ENCODE results near the gene RHOF.
"Not testable (repeated sequence)": the region's sequence is repeated elsewhere in the genome, so short reads cannot be mapped to it uniquely, and the experiment has no call there.

RHOF gene

DNA sequence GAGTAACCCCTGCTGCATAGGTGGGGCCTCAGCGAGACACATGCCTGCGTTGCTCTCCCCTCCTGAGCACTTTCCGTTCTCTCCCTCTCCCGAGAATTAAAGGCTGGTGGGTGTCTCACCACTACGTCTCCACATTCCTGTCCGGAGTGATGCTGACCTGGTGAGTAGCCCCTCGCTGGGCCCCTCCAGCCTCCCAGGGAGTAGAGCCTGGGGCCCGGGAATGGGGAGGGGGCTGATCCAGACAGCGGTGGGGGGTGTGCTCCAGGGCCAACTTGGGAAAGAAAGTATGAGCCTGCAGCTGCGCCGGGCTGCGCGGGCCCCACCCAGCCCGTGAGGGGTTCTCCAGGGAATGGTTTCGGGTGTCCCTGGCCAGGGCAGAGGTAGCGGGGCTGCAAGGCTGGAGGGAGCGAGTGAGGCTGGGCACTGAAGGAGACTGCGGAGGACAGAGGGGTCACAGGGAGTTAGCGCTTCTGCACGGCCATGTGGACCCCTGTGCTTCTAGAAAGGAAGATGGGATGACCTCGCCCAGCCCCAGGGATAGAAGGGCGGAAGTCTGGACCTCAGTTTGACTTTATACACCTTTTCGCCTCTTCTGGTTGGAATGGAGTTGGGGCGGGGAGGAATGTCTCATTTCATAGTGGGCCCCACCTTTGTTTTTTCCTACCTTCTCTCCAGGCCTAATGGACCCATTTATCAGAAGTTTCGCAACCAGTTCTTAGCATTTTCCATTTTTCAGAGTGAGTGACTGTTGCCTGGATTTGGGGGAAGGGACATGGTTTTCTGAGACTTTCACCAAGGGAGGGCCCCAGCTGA lies 22.5 kb downstream of the RHOF start:
- DNase-seq, result no peak

DNA sequence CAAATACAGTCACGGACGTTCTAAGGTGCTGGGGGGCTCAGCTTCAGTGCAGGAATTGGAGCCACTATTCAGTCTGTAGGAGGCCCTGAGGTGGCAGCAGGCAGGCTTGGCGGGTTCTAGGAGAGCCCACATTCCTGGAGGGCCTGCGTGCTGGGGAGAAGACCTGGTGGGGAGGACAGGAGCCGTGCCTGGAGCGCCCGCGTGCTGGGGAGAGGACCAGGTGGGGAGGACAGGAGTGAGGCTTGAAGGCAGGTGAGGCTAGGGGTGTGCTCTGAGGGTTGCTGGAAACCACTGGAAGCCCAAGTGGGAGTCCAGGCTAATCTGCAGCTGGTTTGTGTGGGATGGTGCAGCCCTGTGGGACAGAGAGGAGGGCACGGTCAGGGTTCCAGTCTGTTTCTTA lies 23.1 kb downstream of the RHOF start:
- no peak for DNase-seq

DNA sequence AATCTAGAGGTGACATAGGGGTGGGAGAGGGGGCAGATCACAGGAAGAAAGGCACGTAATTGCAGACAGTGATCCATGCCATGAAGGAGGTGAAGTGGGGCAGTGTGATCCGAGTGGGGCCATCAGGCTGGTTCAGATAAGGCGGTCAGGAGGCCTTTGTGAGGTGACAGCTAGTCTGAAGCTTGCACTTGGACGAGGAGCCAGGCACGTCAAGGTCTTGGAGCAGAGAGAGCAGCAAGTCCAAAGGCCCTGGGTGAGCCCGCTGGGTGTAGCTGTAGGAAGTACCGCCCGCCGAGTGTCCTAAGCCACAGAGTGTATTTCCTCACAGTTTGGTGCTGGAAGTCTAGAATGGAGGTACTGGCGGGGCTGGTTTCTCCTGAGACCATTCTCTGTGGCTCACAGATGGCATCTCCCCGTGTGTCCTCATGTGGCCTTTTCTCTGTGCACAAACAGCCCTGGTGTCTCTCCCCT lies 23.6 kb downstream of the RHOF start:
- no peak for DNase-seq

DNA sequence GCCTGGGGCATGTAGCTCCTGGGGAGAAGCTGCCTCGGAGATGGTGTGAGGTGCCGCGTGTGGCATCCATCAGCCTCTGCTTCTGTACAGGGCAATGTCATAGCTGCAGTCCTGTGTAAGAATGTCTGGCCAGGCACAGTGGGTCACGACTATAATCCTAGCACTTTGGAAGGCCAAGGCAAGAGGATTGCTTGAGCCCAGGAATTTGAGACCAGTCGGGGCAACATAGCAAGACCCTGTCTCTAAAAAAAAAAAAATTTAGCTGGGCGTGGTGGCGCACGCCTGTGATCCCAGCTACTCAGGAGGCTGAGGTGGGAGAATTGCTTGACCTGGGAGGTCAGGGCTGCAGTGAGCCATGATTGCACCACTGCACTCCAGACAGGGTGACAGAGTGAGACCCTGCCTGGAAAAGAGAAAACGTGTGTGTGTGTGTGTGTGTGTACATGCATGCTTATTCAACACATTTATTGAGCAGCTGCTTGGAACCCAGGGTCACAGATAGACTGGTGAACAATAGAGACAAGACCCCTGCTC lies 24.1 kb downstream of the RHOF start:
- no peak for DNase-seq

DNA sequence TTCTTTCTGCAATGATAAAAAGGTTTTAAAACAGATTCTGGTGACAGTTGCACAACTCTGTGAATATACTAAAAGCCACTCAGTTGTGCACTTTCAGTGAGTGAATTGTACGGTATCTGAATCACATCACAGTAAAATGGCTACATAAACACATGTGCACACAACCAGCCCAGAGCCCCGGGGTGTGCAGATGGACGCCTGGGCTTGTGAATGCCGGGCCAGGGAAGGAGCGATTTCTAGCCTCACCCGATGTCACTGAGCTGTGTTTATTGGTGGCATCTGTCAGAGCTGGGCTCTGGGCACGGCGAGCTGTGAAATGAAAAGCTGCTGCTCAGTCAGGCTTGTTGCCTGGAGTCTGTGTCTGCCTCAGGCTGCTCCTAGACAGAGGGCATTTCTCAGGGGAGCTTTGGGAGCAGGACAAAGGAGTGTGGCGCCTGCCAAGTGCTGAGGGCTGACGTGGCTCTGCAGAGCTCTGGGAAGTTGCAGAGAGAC lies 25.9 kb downstream of the RHOF start:
- DNase-seq, result no peak

DNA sequence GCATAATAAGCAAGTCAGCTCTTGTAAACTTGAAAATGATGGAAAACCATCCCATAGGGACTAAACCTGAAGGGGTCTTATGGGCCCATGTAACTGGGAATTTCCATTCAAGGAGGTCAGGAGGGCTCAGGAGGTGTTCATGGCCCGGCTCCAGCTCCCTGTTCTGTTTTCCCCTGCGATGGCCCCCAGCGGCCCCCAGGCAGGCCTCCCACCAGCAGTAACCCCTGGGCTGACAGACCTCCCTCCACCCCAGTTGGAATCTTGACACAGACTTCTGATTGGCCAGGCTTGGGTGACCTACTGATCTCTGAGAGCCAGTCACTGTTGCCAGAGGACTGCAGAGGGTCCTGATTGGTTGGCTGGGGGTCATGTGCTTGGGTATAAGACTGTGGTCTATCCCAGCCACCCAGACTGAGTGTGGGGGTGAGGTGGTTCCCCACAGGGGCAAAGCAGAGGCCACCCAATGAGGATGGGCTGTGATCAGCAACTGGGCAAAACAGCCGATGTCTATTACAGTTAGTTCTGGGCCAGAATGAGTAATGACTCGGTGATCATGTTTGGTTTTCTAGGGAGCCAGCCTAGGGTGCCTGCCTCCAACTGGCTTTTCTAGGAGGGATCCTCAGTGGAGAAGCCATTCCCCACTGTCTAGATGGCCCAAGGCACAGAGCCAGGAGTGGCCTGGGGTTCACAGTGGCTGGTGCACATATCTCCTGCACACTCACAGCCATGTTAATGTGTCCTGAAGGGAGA lies 27.0 kb downstream of the RHOF start:
- no peak for DNase-seq

DNA sequence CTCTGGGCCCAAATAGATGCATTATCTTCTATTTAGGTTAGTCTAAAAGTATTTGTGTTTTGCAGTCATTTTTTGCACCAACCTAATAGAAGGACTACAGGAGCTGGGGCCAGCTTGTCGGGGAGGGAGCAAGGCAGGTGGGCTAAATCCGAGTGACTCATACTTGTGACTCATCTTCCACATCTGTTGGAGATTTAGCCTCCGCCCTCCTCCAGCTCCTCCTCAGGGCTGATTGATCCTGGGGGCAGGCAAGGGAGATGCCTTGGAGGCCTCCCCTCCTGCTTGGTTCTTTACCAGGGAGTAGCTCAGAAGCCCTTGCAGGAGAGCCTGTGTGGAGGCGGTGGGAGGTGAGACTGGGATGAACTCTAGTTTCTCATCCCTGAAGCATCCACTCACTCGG lies 27.9 kb downstream of the RHOF start:
- no peak for DNase-seq

DNA sequence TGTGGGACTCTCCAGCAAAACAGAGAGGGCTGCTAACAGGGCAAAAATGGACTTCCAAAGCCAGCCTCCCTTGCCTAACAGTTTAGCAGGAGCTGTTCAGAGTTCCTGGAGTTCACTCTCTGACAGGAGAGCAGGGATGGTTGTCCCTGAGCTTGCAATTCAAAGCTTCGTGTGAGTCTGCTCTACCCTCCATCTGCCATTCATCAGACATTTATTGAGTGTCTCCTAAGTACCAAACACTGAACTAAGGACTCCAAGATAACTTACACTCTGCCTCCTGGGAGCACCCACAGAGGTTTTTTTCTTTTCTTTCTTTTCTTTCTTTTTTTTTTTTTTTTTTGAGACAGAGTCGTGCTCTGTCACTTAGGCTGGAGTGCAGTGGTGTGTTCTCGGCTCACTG lies 28.7 kb downstream of the RHOF start:
- DNase-seq, result no peak

DNA sequence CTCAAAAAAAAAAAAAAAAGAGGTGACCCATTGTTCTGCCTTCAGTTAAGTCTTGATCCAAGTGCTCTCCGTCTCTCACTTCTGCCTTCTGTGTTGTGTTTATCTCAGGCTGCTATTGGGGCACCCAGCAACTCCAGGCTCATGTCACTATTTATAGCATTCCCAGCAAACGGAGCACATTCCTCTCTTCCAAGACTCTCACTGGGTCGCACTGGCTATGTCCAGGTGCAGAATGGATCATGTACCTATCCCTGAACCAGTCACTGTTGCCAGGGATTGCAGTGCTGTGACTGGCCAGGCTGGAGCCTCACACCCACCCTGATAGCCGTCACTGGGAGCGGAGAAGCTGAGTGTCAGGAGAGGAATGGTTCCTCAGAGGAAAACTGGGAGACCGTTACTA lies 31.2 kb downstream of the RHOF start:
- DNase-seq, result no peak

DNA sequence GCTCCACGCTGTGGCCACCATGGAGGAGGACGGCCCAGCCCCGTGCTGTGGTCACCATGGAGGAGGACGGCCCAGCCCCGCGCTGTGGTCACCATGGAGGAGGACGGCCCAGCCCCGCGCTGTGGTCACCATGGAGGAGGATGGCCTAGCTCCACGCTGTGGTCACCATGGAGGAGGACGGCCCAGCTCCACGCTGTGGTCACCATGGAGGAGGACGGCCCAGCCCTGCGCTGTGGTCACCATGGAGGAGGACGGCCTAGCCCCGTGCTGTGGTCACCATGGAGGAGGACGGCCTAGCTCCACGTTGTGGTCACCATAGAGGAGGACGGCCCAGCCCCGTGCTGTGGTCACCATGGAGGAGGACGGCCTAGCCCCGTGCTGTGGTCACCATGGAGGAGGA lies 35.0 kb downstream of the RHOF start:
- not testable (repeated sequence) for DNase-seq

DNA sequence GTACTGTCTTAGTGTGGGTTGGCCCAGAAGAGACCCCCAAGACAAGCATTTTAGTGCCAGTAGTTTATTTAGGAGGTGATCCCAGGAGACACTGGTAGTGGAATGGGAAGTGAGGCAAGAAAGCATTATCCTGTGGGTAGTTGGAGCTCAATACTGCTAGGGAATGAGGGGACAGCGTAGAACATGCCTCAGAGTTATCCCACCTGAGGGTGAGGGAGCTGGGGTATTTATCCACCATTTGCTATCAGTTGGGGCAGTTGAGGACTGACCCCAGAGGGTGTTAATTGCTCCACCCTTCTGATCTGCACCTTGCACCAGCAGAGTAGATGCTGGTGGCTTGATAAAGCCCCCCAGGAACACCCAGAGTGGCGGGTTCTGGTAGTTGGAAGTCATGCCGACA lies 37.9 kb downstream of the RHOF start:
- no peak for DNase-seq

DNA sequence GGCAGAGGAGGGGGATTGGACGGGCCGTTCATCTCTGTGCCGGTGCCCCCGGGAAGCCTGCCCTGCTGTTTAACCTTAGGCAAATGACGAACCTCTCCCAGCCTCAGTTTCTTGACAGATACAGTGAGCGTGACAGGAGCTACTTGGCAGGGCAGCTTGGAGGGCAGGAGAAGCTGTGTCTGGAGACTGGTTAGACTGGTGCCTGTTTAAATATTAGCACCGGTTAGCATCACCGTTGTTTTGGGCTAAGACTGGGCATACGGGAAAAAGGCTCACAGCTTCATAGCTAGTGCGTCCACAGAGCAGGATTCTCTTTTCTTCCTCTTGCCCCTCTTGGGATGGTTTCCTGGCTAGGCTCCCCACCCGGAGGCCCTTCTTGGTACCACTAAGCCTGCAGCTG lies 38.7 kb downstream of the RHOF start:
- DNase-seq, result no peak

DNA sequence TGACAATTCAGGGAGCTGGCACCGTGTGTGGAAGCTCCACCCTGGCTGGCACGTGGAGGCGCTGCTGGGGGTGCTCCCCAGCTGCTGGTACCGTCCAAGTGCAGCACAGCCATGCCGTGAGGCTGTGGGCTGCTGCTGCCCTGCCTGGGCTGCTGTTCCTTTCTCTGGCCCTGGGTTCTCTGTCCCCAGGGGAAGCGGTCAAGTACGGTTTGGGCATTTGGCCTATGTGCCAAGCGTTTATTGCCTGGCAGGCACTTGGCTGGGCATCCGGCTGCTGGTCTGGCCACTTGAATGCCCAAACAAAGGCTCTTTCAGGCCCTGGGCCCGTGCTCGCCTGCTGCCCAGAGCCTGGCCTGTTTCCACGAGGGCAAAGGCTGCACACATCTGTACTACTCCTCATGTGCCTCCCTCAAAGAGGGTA lies 39.6 kb downstream of the RHOF start:
- DNase-seq, result no peak

DNA sequence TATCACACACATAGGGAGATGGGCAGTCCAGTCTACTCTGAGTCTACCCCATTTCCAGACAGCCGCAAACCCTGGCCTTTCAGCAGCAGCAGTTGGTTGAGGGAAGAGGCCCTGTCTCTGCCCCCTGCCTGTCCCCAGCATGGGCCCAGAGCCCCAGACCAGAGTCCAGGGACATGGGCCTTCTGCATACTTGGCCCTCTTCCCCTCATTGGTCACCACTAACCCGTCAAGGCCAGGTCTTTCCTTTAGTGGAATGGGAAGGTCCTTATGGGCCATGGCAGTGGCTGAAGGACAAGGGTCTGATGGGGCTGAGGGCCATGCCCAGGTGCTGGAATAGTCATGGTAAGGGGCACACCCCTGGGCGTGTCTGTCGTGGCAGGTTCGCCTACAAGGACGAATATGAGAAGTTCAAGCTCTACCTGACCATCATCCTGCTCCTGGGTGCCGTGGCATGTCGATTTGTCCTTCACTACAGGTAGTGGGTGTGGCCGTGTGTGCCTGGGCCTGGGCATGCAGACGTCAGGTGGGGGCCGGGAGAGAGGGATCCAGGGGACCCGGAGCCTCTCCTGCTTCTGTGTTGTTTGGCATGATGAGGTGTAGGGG lies 41.6 kb downstream of the RHOF start:
- DNase-seq, result no peak

DNA sequence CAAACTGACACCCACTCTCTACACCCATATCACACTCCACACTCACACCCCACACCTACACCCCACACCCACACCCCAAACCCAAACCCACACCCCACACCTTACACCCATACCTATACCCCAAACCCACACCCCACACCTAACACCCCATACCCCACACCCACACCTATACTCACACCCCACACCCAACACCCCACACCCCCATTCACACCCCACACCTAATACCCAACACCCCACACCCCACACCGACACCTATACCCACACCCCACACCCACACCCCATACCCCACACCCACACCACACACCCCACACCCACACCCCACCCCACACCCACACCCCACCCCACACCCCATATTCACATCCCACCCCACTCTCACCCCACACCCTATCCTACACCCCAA lies 42.5 kb downstream of the RHOF start:
- no peak for DNase-seq

DNA sequence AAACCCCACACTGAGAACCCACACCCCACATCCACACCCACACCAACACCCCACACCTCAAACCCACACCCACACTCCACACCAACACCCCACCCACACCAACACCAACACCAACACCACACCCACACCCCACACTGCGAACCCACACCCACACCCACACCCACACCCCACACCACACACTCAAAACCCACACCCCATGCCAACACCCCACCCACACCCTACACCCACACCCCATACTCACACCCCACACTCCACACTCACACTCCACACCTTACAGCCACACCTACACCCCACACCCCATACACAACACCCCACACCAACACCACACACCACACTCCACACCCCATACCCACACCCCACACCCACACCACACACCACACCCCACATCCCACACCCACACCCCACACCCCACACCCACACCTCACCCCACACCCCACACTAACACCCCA lies 43.0 kb downstream of the RHOF start:
- DNase-seq, result no peak

DNA sequence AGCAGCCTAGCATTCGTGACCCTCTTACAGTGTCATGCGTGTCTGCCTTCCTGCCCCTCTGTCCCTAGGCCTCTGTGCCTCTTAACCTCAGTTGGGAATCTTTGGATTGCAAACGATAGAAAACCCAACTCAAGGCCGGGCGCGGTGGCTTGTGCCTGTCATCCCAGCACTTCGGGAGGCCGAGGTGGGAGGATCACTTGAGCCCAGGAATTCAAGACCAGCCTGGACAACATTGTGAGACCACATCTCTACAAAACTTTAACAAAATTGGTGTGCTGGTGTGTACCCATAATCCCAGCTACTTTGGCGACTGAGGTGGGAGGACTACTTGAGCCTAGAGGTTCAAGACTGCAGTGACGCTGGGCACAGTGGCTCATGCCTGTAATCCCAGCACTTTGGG lies 44.2 kb downstream of the RHOF start:
- DNase-seq, result no peak

DNA sequence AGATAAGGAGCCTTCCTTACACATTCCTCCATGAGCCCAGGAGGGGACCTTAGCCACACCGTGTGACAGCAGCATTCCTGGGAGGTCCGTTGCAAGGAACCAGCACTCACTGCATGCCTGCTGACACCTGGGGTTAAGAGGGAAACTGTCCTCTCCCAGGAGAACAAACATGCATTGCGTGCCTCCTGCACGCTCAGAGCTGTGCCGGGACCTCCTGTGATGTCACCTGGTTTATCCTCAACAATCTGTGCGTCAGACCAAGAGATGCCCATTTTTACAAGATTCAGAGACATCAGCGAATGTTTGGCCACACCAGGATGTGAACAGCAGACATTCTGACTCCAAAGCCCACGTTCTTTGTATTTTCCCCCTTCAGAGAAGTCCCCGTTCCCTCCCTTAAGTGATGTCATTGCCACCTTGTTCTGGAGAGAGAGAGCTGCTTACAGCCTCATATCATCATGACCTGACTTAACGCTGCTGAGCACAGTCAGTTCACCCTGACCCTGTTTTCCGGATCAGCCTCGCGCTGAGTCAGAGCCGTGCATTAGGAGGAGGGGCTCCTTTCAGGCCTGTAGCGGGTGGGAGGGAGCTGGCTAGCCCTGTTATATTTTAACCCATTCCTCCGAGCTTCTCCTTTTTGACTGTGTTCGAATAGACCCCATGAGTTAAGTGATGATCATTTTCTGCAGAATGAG lies 44.8 kb downstream of the RHOF start:
- no peak for DNase-seq

DNA sequence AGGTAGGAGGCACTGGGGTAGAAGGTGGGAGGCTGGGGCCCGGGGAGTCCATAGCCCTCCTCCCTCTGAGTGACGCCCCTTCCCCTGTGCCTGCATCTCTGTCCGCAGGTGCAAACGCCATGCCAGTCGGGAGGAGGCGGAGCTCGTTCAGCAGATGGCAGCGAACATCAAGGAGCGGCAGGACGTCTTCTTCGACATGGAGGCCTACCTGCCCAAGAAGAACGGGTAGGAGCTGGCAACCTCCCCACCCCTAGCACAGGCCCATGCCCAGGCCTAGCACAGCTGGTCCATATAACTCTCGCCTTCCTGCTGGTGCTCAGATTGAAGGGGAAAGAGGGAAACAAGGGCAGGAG lies 45.3 kb downstream of the RHOF start:
- DNase-seq, result no peak

DNA sequence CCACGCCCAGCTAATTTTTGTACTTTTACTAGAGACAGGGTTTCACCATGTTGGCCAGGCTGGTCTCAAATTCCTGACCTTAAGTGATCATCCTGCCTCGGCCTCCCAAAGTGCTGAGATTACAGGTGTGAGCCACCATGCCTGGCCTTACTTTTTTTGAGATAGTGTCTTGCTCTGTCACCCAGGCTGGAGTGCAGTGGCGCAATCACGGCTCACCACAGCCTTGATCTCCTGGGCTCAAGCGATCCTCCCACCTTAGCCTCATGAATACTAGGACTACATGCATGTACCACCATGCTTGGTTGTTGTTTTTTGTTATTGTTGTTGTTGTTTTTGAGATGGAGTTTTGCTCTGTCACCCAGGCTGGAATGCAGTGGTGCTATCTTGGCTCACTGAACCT lies 47.9 kb downstream of the RHOF start:
- DNase-seq, result not testable (repeated sequence)

DNA sequence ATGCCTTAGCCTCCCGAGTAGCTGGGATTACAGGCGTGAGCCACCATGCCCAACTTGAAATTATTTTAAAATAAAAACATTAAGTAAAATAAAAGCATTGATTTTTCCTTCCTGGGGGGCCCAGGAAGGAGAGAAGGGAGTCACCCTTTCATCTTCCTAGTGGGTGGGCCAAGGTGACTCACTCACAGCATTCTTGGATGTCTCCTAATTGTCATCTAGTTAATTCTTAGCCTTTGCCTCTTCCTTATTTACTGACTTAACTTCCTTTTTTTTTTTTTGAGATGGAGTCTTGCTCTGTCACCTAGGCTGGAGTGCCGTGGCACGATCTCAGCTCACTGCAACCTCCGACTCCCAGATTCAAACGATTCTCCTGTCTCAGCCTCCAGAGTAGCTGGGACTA lies 51.7 kb downstream of the RHOF start:
- DNase-seq, result no peak

DNA sequence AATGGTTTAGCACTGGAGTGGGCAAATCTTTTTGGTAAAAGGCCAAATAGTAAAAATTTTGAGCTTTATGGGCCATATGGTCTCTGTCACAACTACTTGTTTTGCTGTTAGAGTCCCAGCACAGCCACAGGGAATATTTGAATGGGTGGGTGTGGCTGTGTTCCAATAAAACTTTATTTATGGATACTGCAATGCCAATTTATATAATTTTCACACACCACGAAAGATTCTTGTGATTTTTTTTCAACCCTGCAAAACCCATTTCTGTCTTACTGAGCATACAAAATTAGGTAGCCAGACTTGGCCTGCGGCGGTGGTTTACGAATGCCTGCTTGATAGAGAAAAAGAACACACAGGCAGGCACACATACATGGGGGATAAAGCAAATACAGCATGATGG lies 52.6 kb downstream of the RHOF start:
- DNase-seq, result no peak

DNA sequence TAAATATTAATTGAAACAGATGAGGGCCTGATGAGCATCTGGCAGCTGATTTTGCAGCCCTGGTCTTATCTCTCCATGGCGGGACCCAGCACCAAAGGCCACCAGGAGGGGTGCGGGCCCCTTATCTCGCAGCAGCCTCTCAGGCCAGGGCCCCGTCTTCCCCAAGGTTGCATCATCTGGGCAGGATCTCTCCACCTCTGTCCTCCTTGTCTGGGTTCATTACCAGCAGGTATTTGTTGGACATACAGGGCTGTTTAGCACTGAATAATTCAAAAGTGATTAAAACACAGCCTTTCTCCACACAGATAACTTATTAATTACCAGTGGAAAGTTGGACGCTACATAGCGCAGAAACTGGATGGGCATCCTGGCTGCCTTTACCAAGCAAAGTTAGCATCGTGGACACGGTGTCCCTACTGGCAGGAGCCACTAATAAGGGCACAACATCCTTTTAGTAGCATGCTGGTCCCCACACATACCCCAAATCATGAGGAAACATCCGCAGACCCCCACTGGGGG lies 55.1 kb downstream of the RHOF start:
- no peak for DNase-seq

Data from right forelimb (tissue), 1 donor.